Measurements from ENCODE around the gene GMEB2.

DNA sequence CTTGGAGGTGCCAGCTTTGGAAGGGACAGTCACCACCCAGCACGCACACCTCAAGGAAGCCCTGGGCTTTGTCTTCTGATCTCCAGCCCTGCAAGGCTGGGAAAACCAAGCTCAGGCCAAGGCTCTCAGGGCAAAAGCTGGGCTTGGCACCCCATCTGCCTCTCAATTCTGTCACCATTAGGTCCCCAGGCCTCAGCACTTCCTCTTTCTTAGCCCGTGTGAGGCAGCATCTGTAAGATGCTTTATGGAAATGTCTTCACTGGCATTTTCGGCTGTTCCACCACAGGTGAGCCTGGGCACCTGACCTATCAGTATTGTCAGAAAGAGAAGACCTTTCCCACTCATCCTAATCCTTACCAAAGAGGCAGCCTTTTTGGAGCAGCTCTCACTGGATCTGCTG, 24.6 kb downstream of the GMEB2 start:
- TF ChIP-seq SMAD1 (IDR thresholded peaks at IDR 0.05; ENCODE audit: low read depth, partially characterized antibody) (no peak), PAX8 (IDR thresholded peaks at IDR 0.05) (no peak), GABPA (IDR thresholded peaks at IDR 0.05; ENCODE audit: low read depth) (no peak), POLR2A (IDR thresholded peaks at IDR 0.05; ENCODE audit: low read depth, low read length) (no peak)
